Tibial nerve (tissue), 3 donors: ENCODE results near the gene PRRG1.

Experiments used
- POLR2A ChIP-seq, 2 donors: fragments of 450-650 bp; IDR thresholded peaks; one replicate each; pipeline ENCODE4 v1.6.1; 2017; ENCODE audit warnings: antibody characterized with exemption in 2 of 2, mild to moderate bottlenecking in 2 of 2, moderate library complexity in 2 of 2
- TF ChIP-seq, protein P1 (sequence below), 5 experiments: fragments of 200-600 bp in 3 of 5; fragments of 450-650 bp in 2 of 5; sonication (generic) in 3 of 5; IDR thresholded peaks; one replicate each; pipeline ENCODE4 v1.5.1; 2016 to 2019; ENCODE audit warnings: antibody characterized with exemption in 5 of 5, mild to moderate bottlenecking in 3 of 5, moderate library complexity in 2 of 5

GRCh38 chrX:37348231-37348970 lies 763 bp upstream of the PRRG1 start:
- TF ChIP-seq, protein P1, sequence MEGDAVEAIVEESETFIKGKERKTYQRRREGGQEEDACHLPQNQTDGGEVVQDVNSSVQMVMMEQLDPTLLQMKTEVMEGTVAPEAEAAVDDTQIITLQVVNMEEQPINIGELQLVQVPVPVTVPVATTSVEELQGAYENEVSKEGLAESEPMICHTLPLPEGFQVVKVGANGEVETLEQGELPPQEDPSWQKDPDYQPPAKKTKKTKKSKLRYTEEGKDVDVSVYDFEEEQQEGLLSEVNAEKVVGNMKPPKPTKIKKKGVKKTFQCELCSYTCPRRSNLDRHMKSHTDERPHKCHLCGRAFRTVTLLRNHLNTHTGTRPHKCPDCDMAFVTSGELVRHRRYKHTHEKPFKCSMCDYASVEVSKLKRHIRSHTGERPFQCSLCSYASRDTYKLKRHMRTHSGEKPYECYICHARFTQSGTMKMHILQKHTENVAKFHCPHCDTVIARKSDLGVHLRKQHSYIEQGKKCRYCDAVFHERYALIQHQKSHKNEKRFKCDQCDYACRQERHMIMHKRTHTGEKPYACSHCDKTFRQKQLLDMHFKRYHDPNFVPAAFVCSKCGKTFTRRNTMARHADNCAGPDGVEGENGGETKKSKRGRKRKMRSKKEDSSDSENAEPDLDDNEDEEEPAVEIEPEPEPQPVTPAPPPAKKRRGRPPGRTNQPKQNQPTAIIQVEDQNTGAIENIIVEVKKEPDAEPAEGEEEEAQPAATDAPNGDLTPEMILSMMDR (IDR thresholded peaks at IDR 0.05) = no peak
- no peak for TF ChIP-seq POLR2A (IDR thresholded peaks at IDR 0.05)
